Endometrium (tissue), 2 donors: ENCODE measurements around the gene ISYNA1.

Source experiments
- FAIRE-seq: peaks from 2 replicates; lab custom pipeline; 2012; peaks lifted over from hg19 to GRCh38; lab: Jason Lieb, UNC
- donor health status: control.
- donor health status: control.

ISYNA1 gene

GRCh38 chr19:18437491-18438330 is at the start of gene ISYNA1:
TSS of gene ISYNA1 (minus strand) at chr19:18438133. CDS start at chr19:18437979, 154 bp downstream.
- no peak for FAIRE-seq

GRCh38 chr19:18486746-18487145 is 48.8 kb upstream of the ISYNA1 start:
- no peak for FAIRE-seq

- FAIRE-seq, result no peak
Observed at GRCh38 chr19:18484992-18485391, 47.1 kb upstream of the ISYNA1 start.

GRCh38 chr19:18483119-18483890 is 45.4 kb upstream of the ISYNA1 start:
- FAIRE-seq, result no peak

- FAIRE-seq, result no peak
Observed at GRCh38 chr19:18481505-18482222, 43.7 kb upstream of the ISYNA1 start.

- FAIRE-seq, result no peak
Observed at GRCh38 chr19:18480006-18480691, 42.2 kb upstream of the ISYNA1 start.

- no peak for FAIRE-seq
Observed at GRCh38 chr19:18478545-18479311, 40.8 kb upstream of the ISYNA1 start.

GRCh38 chr19:18477974-18478373 is 40.0 kb upstream of the ISYNA1 start:
- FAIRE-seq, result no peak

- FAIRE-seq, result no peak
Observed at GRCh38 chr19:18477042-18477779, 39.3 kb upstream of the ISYNA1 start.

- no peak for FAIRE-seq
Observed at GRCh38 chr19:18476507-18477041, 38.6 kb upstream of the ISYNA1 start.

- no peak for FAIRE-seq
Observed at GRCh38 chr19:18475762-18476331, 37.9 kb upstream of the ISYNA1 start.

- FAIRE-seq, result no peak
Observed at GRCh38 chr19:18475004-18475453, 37.1 kb upstream of the ISYNA1 start.

- no peak for FAIRE-seq
Observed at GRCh38 chr19:18474366-18474887, 36.5 kb upstream of the ISYNA1 start.

GRCh38 chr19:18473706-18474087 is 35.8 kb upstream of the ISYNA1 start:
- no peak for FAIRE-seq

- no peak for FAIRE-seq
Observed at GRCh38 chr19:18473003-18473705, 35.2 kb upstream of the ISYNA1 start.

GRCh38 chr19:18470787-18471186 is 32.9 kb upstream of the ISYNA1 start:
- FAIRE-seq, result no peak

GRCh38 chr19:18469069-18469846 is 31.3 kb upstream of the ISYNA1 start:
- no peak for FAIRE-seq

- no peak for FAIRE-seq
Observed at GRCh38 chr19:18468517-18468916, 30.6 kb upstream of the ISYNA1 start.
